ENCODE measurements around the gene ALDH3A2.

ALDH3A2 gene

DNA sequence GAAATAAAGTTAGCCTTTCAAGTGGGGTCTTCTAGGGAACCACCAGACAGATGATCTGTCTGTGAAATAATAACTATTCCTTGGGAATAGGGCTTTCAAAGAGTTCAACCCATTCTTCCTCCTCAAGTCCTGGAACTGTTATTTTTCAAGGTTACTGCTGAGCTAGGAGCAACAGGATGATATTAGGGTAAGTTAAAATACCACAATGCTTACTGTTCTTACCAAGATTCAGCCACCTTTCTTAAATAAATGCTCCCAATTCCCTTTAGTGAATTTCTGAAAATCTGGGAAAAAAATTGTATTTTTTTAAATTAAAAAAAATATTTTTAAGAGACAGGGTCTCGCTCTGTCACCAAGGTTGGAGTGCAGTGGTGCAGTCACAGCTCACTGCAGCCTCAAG, 26.9 kb upstream of the ALDH3A2 start:
- no peak for TF ChIP-seq YY1 (IDR thresholded peaks at IDR 0.05; ENCODE audit: insufficient read depth, insufficient read length)
- TF ChIP-seq SUZ12 (IDR thresholded peaks at IDR 0.05; ENCODE audit: extremely low read depth, insufficient read depth, insufficient read length), result no peak
- TF ChIP-seq ZNF274 (IDR thresholded peaks at IDR 0.05; ENCODE audit: low read depth, low read length), result no peak
- H3K9me3 ChIP-seq (ENCODE audit: insufficient read depth, low read length), result peaks cover 31% of the 10 kb centered on the region
- H3K36me3 ChIP-seq (ENCODE audit: insufficient read depth, insufficient read length, low read length), result no peaks in the 10 kb centered on the region
- no peak overlapping the region for H3K9ac ChIP-seq (ENCODE audit: insufficient read length, low read depth)
- no peak overlapping the region for H3K4me3 ChIP-seq (ENCODE audit: insufficient read length, low read depth)
- H3K27me3 ChIP-seq (ENCODE audit: insufficient read depth, insufficient read length), result no peaks in the 10 kb centered on the region
- DNase-seq (ENCODE audit: low read depth, low spot score), result no peak
- H3K4me1 ChIP-seq (ENCODE audit: insufficient read depth, insufficient read length), result no peaks in the 10 kb centered on the region

DNA sequence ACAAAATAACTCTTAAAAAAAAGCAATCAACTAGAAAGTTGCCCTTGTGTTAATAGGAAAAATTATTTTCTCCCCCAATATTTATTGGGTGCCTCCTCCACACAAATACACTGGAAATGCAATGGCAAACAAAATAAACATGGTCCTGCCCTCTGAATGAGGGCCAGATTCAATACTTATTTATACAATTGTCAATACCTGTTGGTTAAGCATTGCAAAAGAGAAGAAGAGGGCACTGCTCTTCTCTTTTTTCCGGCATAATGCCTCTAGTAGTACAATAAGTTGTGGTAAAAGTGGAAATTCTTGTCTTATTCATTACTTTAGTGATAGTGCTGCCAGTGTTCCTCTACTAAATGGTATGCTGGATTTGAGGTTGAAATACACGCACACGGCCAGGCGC, 22.5 kb upstream of the ALDH3A2 start:
- DNase-seq (ENCODE audit: low read depth, low spot score), result no peak
- no peak overlapping the region for H3K4me3 ChIP-seq (ENCODE audit: insufficient read length, low read depth)
- 0 out of 2 replicates have a peak, but pooled peaks cover 7% of the 10 kb centered on the region for H3K9me3 ChIP-seq (ENCODE audit: insufficient read depth, low read length)
- no peaks in the 10 kb centered on the region for H3K4me1 ChIP-seq (ENCODE audit: insufficient read depth, insufficient read length)
- H3K27me3 ChIP-seq (ENCODE audit: insufficient read depth, insufficient read length), result no peaks in the 10 kb centered on the region
- H3K9ac ChIP-seq (ENCODE audit: insufficient read length, low read depth), result no peak overlapping the region
- H3K36me3 ChIP-seq (ENCODE audit: insufficient read depth, insufficient read length, low read length), result no peaks in the 10 kb centered on the region
- TF ChIP-seq YY1 (IDR thresholded peaks at IDR 0.05; ENCODE audit: insufficient read depth, insufficient read length) (no peak), ZNF274 (IDR thresholded peaks at IDR 0.05; ENCODE audit: low read depth, low read length) (no peak), SUZ12 (IDR thresholded peaks at IDR 0.05; ENCODE audit: extremely low read depth, insufficient read depth, insufficient read length) (no peak)

DNA sequence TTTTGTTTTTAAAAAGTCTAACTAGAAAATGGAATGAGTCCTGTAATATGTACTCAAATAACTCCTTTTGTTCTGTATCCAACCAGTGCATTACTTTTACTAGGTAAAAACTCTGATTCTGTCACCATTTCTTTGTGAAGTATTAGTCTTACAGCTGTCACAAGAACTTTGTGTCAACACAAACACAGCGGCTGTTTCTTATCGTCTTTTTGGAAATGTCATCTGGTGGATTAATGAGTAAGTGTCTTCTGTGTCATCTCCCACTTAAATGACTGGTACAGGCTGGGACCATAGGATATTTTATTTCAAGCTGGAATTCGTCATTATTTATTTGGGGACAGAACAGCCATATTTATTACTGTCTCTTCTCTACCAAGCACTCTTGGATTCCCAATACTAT, 19.1 kb upstream of the ALDH3A2 start:
- no peak for DNase-seq (ENCODE audit: low read depth, low spot score)
- H3K4me3 ChIP-seq (ENCODE audit: insufficient read length, low read depth), result no peak overlapping the region
- no peak overlapping the region for H3K9ac ChIP-seq (ENCODE audit: insufficient read length, low read depth)
- TF ChIP-seq ZNF274 (IDR thresholded peaks at IDR 0.05; ENCODE audit: low read depth, low read length), result no peak
- no peak for TF ChIP-seq SUZ12 (IDR thresholded peaks at IDR 0.05; ENCODE audit: extremely low read depth, insufficient read depth, insufficient read length)
- no peak for TF ChIP-seq YY1 (IDR thresholded peaks at IDR 0.05; ENCODE audit: insufficient read depth, insufficient read length)
- 0 out of 2 replicates have a peak, but pooled peaks cover 7% of the 10 kb centered on the region for H3K9me3 ChIP-seq (ENCODE audit: insufficient read depth, low read length)
- no peaks in the 10 kb centered on the region for H3K27me3 ChIP-seq (ENCODE audit: insufficient read depth, insufficient read length)
- H3K36me3 ChIP-seq (ENCODE audit: insufficient read depth, insufficient read length, low read length), result no peaks in the 10 kb centered on the region
- no peaks in the 10 kb centered on the region for H3K4me1 ChIP-seq (ENCODE audit: insufficient read depth, insufficient read length)

DNA sequence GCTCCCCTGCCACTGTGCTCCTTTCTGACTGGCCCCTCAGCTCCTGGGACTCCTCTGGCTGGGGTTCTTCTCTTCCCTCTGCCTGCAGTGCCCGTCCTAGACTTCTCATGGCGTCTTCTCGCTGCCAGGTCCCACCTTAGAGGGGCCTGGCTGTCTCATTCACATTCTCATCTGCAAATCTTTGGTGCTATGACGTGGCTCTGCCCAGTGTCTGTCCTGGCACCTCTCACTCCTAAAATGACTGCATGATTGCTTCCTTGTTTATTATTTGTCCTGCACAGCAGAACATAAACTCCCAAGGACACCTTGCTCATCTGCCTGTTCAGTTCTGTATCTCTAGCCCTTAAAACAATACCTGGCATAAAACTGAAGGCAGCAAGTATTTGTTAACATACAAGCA, 18.5 kb upstream of the ALDH3A2 start:
- TF ChIP-seq ZNF274 (IDR thresholded peaks at IDR 0.05; ENCODE audit: low read depth, low read length), result no peak
- TF ChIP-seq YY1 (IDR thresholded peaks at IDR 0.05; ENCODE audit: insufficient read depth, insufficient read length), result no peak
- TF ChIP-seq SUZ12 (IDR thresholded peaks at IDR 0.05; ENCODE audit: extremely low read depth, insufficient read depth, insufficient read length), result no peak
- no peak for DNase-seq (ENCODE audit: low read depth, low spot score)
- H3K9me3 ChIP-seq (ENCODE audit: insufficient read depth, low read length), result 0 out of 2 replicates have a peak, but pooled peaks cover 7% of the 10 kb centered on the region
- H3K4me3 ChIP-seq (ENCODE audit: insufficient read length, low read depth), result no peak overlapping the region
- H3K4me1 ChIP-seq (ENCODE audit: insufficient read depth, insufficient read length), result no peaks in the 10 kb centered on the region
- H3K9ac ChIP-seq (ENCODE audit: insufficient read length, low read depth), result no peak overlapping the region
- no peaks in the 10 kb centered on the region for H3K27me3 ChIP-seq (ENCODE audit: insufficient read depth, insufficient read length)
- no peaks in the 10 kb centered on the region for H3K36me3 ChIP-seq (ENCODE audit: insufficient read depth, insufficient read length, low read length)

DNA sequence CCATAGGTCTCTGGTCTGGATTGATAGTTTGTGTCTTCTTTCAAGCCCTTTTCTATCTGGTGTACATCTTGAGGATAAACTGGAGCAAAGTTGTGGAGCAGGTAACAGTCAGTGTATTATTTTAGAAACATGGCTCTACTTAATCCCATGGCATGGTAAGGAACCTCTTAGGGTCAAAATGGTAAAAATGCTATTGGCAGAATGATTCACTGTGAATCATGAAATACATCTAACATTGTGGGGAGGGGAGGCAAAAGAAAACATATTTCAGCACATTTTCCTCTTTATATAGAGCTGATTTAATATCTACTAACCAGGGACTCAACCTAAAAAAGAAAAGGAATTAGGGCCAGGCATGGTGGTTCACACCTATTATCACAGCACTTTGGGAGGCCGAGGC, 17.9 kb upstream of the ALDH3A2 start:
- Histone ChIP-seq H3K4me1 (ENCODE audit: insufficient read depth, insufficient read length) (no peaks in the 10 kb centered on the region), H3K9me3 (ENCODE audit: insufficient read depth, low read length) (0 out of 2 replicates have a peak, but pooled peaks cover 7% of the 10 kb centered on the region), H3K4me3 (ENCODE audit: insufficient read length, low read depth) (no peak overlapping the region), H3K27me3 (ENCODE audit: insufficient read depth, insufficient read length) (no peaks in the 10 kb centered on the region), H3K9ac (ENCODE audit: insufficient read length, low read depth) (no peak overlapping the region), H3K36me3 (ENCODE audit: insufficient read depth, insufficient read length, low read length) (no peaks in the 10 kb centered on the region)
- TF ChIP-seq YY1 (IDR thresholded peaks at IDR 0.05; ENCODE audit: insufficient read depth, insufficient read length) (no peak), SUZ12 (IDR thresholded peaks at IDR 0.05; ENCODE audit: extremely low read depth, insufficient read depth, insufficient read length) (no peak), ZNF274 (IDR thresholded peaks at IDR 0.05; ENCODE audit: low read depth, low read length) (no peak)
- no peak for DNase-seq (ENCODE audit: low read depth, low spot score)

DNA sequence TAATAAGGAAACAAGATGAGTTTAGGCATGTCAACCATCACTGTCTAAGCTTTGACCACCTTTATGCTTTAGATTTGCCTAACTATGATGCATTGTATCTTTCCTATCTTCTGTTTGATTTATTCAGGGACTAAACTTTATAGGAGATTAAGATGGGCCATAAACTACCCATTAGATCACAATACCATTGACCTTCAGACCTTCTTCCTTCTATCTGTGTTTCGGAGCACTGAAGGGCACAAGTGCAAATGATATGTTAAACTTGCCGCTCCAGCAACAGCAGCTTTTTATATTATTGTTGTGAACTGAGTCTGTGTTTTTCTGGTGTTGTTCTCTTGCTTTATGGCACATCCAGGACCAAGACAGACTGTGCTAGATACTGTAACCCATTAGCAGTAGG, 16.6 kb upstream of the ALDH3A2 start:
- Histone ChIP-seq H3K27me3 (ENCODE audit: insufficient read depth, insufficient read length) (no peaks in the 10 kb centered on the region), H3K9me3 (ENCODE audit: insufficient read depth, low read length) (0 out of 2 replicates have a peak, but pooled peaks cover 7% of the 10 kb centered on the region)
- no peak for TF ChIP-seq ZNF274 (IDR thresholded peaks at IDR 0.05; ENCODE audit: low read depth, low read length)
- no peak for TF ChIP-seq SUZ12 (IDR thresholded peaks at IDR 0.05; ENCODE audit: extremely low read depth, insufficient read depth, insufficient read length)
- no peak for TF ChIP-seq YY1 (IDR thresholded peaks at IDR 0.05; ENCODE audit: insufficient read depth, insufficient read length)

DNA sequence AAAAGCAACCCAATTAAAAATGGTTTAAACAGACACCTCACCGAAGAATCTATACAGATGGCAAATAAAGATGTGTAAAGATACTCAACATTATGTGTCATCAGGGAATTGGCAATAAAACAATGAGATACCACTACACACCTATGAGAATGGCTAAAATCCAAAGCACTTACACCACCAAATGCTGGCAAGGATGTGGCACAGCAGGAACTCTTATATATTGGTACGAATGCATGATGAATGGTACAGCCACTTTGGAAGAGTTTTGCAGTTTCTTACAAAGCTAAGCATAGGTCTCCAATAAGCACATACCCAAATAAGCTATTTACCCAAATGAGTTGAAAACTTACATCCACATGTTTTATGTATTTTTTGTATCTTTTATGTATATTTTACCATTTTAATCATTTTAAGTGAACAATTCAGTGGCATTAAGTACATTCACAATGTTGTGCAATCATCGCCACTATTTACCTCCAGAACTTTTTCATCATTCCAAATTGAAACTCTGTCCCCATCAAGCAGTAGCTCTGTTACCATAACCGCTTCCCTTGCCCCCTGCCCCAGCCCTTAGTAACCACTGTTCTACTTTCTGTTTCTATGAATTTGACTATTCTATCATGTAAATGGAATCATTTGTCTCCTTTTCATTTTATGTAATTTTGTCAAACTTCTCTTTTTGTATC, 6.7 kb upstream of the ALDH3A2 start:
- TF ChIP-seq YY1 (IDR thresholded peaks at IDR 0.05; ENCODE audit: insufficient read depth, insufficient read length) (no peak), ZNF274 (IDR thresholded peaks at IDR 0.05; ENCODE audit: low read depth, low read length) (no peak), SUZ12 (IDR thresholded peaks at IDR 0.05; ENCODE audit: extremely low read depth, insufficient read depth, insufficient read length) (no peak)
- no peaks in the 10 kb centered on the region for H3K36me3 ChIP-seq (ENCODE audit: insufficient read depth, insufficient read length, low read length)
- no peaks in the 10 kb centered on the region for H3K4me1 ChIP-seq (ENCODE audit: insufficient read depth, insufficient read length)
- H3K9me3 ChIP-seq (ENCODE audit: insufficient read depth, low read length), result no peaks in the 10 kb centered on the region
- no peak overlapping the region for H3K4me3 ChIP-seq (ENCODE audit: insufficient read length, low read depth)
- H3K27me3 ChIP-seq (ENCODE audit: insufficient read depth, insufficient read length), result no peaks in the 10 kb centered on the region
- no peak for DNase-seq (ENCODE audit: low read depth, low spot score)
- H3K9ac ChIP-seq (ENCODE audit: insufficient read length, low read depth), result no peak overlapping the region

More for the DNA sequence above, 16.6 kb upstream of the ALDH3A2 start:
- Histone ChIP-seq H3K36me3 (ENCODE audit: insufficient read depth, insufficient read length, low read length) (no peaks in the 10 kb centered on the region), H3K4me1 (ENCODE audit: insufficient read depth, insufficient read length) (no peaks in the 10 kb centered on the region), H3K4me3 (ENCODE audit: insufficient read length, low read depth) (no peak overlapping the region), H3K9ac (ENCODE audit: insufficient read length, low read depth) (no peak overlapping the region)
- no peak for DNase-seq (ENCODE audit: low read depth, low spot score)
